Sigmoid colon (tissue), 4 donors: ENCODE data around the gene DDX1.

Source experiments
- CTCF ChIP-seq, 4 experiments: fragments of 450-650 bp in 3 of 4; fragments of 200-600 bp in 1 of 4; IDR thresholded peaks; one replicate each; pipeline ENCODE4 v1.5.1; 2016 to 2019; ENCODE audit warnings: antibody characterized with exemption in 4 of 4, mild to moderate bottlenecking in 3 of 4, moderate library complexity in 2 of 4
- POLR2A ChIP-seq, 2 donors: fragments of 450-650 bp; IDR thresholded peaks; one replicate each; pipeline ENCODE4 v1.6.1; 2016; ENCODE audit warnings: antibody characterized with exemption in 2 of 2, mild to moderate bottlenecking in 2 of 2, moderate library complexity in 2 of 2
- POLR2AphosphoS5 ChIP-seq, 4 donors: sonication (generic); formaldehyde crosslinking; IDR thresholded peaks; one replicate each; pipeline ENCODE4 v1.6.1; 2017; ENCODE audit warnings: antibody characterized with exemption in 4 of 4

- TF ChIP-seq CTCF (IDR thresholded peaks at IDR 0.05) = no peak
- no peak for TF ChIP-seq POLR2AphosphoS5 (IDR thresholded peaks at IDR 0.05)
- TF ChIP-seq POLR2A (IDR thresholded peaks at IDR 0.05) = no peak
These were observed 72.8 kb downstream of the DDX1 start for GRCh38 chr2:15664273-15665066.
